Osteoblast (primary cell): ENCODE results near the gene SLC7A1. TPM values are rescaled to one million over a fixed set of nuclear protein-coding genes. Genes with fewer than 3 reads are reported as not detected.

Source experiments
- DNase-seq: peaks from one replicate; pipeline ENCODE4 v3.0.0; 2011; ENCODE audit warnings: low spot score, mixed read lengths; ENCODE audit not compliant: insufficient read length; ENCODE audit errors: missing footprints
- H2AFZ ChIP-seq: 2 replicates; pipeline ENCODE4 v1.6.0; 2011; ENCODE audit warnings: mild to moderate bottlenecking, low read length
- H3K27ac ChIP-seq: 2 replicates; pipeline ENCODE4 v1.5.1; 2011; ENCODE audit warnings: mild to moderate bottlenecking, low read depth, low read length, moderate library complexity
- H3K27me3 ChIP-seq: 2 replicates; pipeline ENCODE4 v1.6.0; 2012; ENCODE audit warnings: mild to moderate bottlenecking, control low read depth, inconsistent platforms, low read length, moderate library complexity; ENCODE audit not compliant: insufficient read depth
- H3K36me3 ChIP-seq: 2 replicates; pipeline ENCODE4 v1.5.1; 2011; ENCODE audit warnings: mild to moderate bottlenecking, low read length, control low read depth, moderate library complexity; ENCODE audit not compliant: insufficient read depth
- H3K4me1 ChIP-seq: 2 replicates; pipeline ENCODE4 v1.5.1; 2011; ENCODE audit warnings: mild to moderate bottlenecking, low read length, control low read depth, moderate library complexity; ENCODE audit not compliant: insufficient read depth
- H3K4me2 ChIP-seq: 2 replicates; pipeline ENCODE4 v1.6.0; 2011; ENCODE audit warnings: mild to moderate bottlenecking, low read length; ENCODE audit not compliant: insufficient read depth
- H3K4me3 ChIP-seq: fragments of 200-600 bp; sonication (generic); 3 replicates; pipeline ENCODE4 v1.5.1; 2012; ENCODE audit warnings: mild to moderate bottlenecking, low read length, inconsistent platforms; ENCODE audit not compliant: insufficient read depth
- H3K79me2 ChIP-seq: 2 replicates; pipeline ENCODE4 v1.6.0; 2012; ENCODE audit warnings: mild to moderate bottlenecking, low read length, control low read depth, inconsistent platforms; ENCODE audit not compliant: insufficient read depth
- H3K9me3 ChIP-seq: 2 replicates; pipeline ENCODE4 v1.5.1; 2011; ENCODE audit warnings: low read depth, low read length, control low read depth
- H4K20me1 ChIP-seq: 2 replicates; pipeline ENCODE4 v1.6.0; 2012; ENCODE audit warnings: mild to moderate bottlenecking, low read length, control low read depth; ENCODE audit not compliant: insufficient read depth
- CTCF ChIP-seq: IDR thresholded peaks from 2 replicates; pipeline ENCODE4 v1.5.1; 2011; ENCODE audit warnings: mild to moderate bottlenecking, low read depth, low read length, moderate library complexity; ENCODE audit errors: extremely low read depth
- total RNA-seq: library from RNA; depleted of rRNA; stranded (reverse); fragments of >200 nt; gene quantifications from 2 replicates; pipeline ENCODE4 v1.2.3, GENCODE V29; 2012

Gene SLC7A1
- total RNA-seq, 1 donor = 25.7 TPM

- Histone ChIP-seq H3K4me3 (no peak overlapping the region), H3K27me3 (no peaks in the 10 kb centered on the region), H3K4me1 (peaks cover 5% of the 10 kb centered on the region), H3K9me3 (no peaks in the 10 kb centered on the region), H2AFZ (no peak overlapping the region), H4K20me1 (peaks cover 5% of the 10 kb centered on the region), H3K4me2 (no peak overlapping the region), H3K36me3 (peaks cover 29% of the 10 kb centered on the region), H3K79me2 (peaks cover 96% of the 10 kb centered on the region), H3K27ac (no peak overlapping the region)
- TF ChIP-seq CTCF = no peak
- DNase-seq = no peak
Measured at GRCh38 chr13:29540799-29541198, 54.7 kb downstream of the SLC7A1 start.

- no peak for DNase-seq
- H4K20me1 ChIP-seq = peaks cover 5% of the 10 kb centered on the region
- peaks cover 30% of the 10 kb centered on the region for H3K36me3 ChIP-seq
Measured at GRCh38 chr13:29540334-29540733, 55.2 kb downstream of the SLC7A1 start.

GRCh38 chr13:29539856-29540255, 55.6 kb downstream of the SLC7A1 start:
- Histone ChIP-seq H4K20me1 (peaks cover 5% of the 10 kb centered on the region), H3K4me2 (no peak overlapping the region), H3K36me3 (peaks cover 29% of the 10 kb centered on the region), H3K27ac (no peak overlapping the region), H2AFZ (no peak overlapping the region), H3K79me2 (peaks cover 95% of the 10 kb centered on the region), H3K4me3 (no peak overlapping the region), H3K9me3 (no peaks in the 10 kb centered on the region), H3K27me3 (no peaks in the 10 kb centered on the region), H3K4me1 (peaks cover 5% of the 10 kb centered on the region)
- TF ChIP-seq CTCF = no peak
- DNase-seq = no peak

More at GRCh38 chr13:29540334-29540733, 55.2 kb downstream of the SLC7A1 start:
- no peaks in the 10 kb centered on the region for H3K9me3 ChIP-seq
- H3K4me2 ChIP-seq = no peak overlapping the region
- H3K79me2 ChIP-seq = peaks cover 96% of the 10 kb centered on the region
- no peak overlapping the region for H3K27ac ChIP-seq
- peaks cover 5% of the 10 kb centered on the region for H3K4me1 ChIP-seq
- no peaks in the 10 kb centered on the region for H3K27me3 ChIP-seq
- no peak for TF ChIP-seq CTCF
- H3K4me3 ChIP-seq = no peak overlapping the region
- H2AFZ ChIP-seq = no peak overlapping the region

GRCh38 chr13:29538652-29539040, 56.8 kb downstream of the SLC7A1 start:
- H3K36me3 ChIP-seq = peaks cover 37% of the 10 kb centered on the region
- DNase-seq = no peak
- H3K4me1 ChIP-seq = peaks cover 5% of the 10 kb centered on the region
- H4K20me1 ChIP-seq = peaks cover 5% of the 10 kb centered on the region
- H3K4me2 ChIP-seq = no peak overlapping the region
- no peak overlapping the region for H3K4me3 ChIP-seq
- H3K27me3 ChIP-seq = no peaks in the 10 kb centered on the region
- H2AFZ ChIP-seq = no peak overlapping the region
- H3K9me3 ChIP-seq = no peaks in the 10 kb centered on the region
- H3K79me2 ChIP-seq = peaks cover 95% of the 10 kb centered on the region
- H3K27ac ChIP-seq = no peak overlapping the region
- TF ChIP-seq CTCF = no peak
